Keratinocyte (primary cell): ENCODE data around the gene CNN3. TPM values are rescaled to one million over a fixed set of nuclear protein-coding genes. Genes with fewer than 3 reads are reported as not detected.

ENCODE experiments used
- DNase-seq: peaks from one replicate; pipeline ENCODE4 v3.0.0-alpha.2; 2011; ENCODE audit warnings: low read depth, missing footprints, low spot score
- FAIRE-seq: peaks from 2 replicates; lab custom pipeline; 2011; peaks lifted over from hg19 to GRCh38; lab: Jason Lieb, UNC
- H2AFZ ChIP-seq: 2 replicates; pipeline ENCODE4 v1.6.0; 2012; ENCODE audit warnings: low read length, control low read depth, inconsistent platforms; ENCODE audit not compliant: control insufficient read depth
- H3K27ac ChIP-seq: 2 replicates; pipeline ENCODE4 v1.5.1; 2011; ENCODE audit warnings: low read length; ENCODE audit not compliant: control insufficient read depth, insufficient read depth
- H3K27me3 ChIP-seq: 3 replicates; pipeline ENCODE4 v1.6.0; 2011; ENCODE audit warnings: low read length; ENCODE audit not compliant: control insufficient read depth, insufficient read depth; ENCODE audit errors: extremely low read depth
- H3K36me3 ChIP-seq, 2 experiments: 2 replicates in 1 of 2; 3 replicates in 1 of 2; pipeline ENCODE4 v1.5.1; 2011; ENCODE audit warnings: low read length in 2 of 2, mild to moderate bottlenecking in 1 of 2; ENCODE audit not compliant: control insufficient read depth in 2 of 2, insufficient read depth in 2 of 2; ENCODE audit errors: extremely low read depth in 1 of 2
- H3K4me1 ChIP-seq: 3 replicates; pipeline ENCODE4 v1.5.1; 2011; ENCODE audit warnings: low read length; ENCODE audit not compliant: control insufficient read depth, insufficient read depth; ENCODE audit errors: extremely low read depth
- H3K4me2 ChIP-seq: 3 replicates; pipeline ENCODE4 v1.6.0; 2011; ENCODE audit warnings: low read depth, low read length; ENCODE audit not compliant: control insufficient read depth, insufficient read depth; ENCODE audit errors: extremely low read depth
- H3K4me3 ChIP-seq, 3 experiments: fragments of 200-600 bp in 1 of 3; sonication (generic) in 1 of 3; 2 replicates in 2 of 3; 3 replicates in 1 of 3; pipeline ENCODE4 v1.5.1; 2011 to 2016; ENCODE audit warnings: low read length in 3 of 3, mild to moderate bottlenecking in 3 of 3, control low read depth in 2 of 3, inconsistent platforms in 1 of 3, low read depth in 1 of 3, mixed read lengths in 1 of 3, mixed run types in 1 of 3, moderate library complexity in 1 of 3; ENCODE audit not compliant: control insufficient read depth in 2 of 3, insufficient read depth in 2 of 3; ENCODE audit errors: extremely low read depth in 1 of 3
- H3K79me2 ChIP-seq: 2 replicates; pipeline ENCODE4 v1.6.0; 2012; ENCODE audit warnings: low read length; ENCODE audit not compliant: control insufficient read depth, insufficient read depth
- H3K9ac ChIP-seq: 3 replicates; pipeline ENCODE4 v1.6.0; 2011; ENCODE audit warnings: low read length; ENCODE audit not compliant: control insufficient read depth, insufficient read depth; ENCODE audit errors: extremely low read depth
- H3K9me1 ChIP-seq: 3 replicates; pipeline ENCODE4 v1.6.0; 2011; ENCODE audit warnings: low read length; ENCODE audit not compliant: control insufficient read depth, insufficient read depth; ENCODE audit errors: extremely low read depth
- H3K9me3 ChIP-seq: 2 replicates; pipeline ENCODE4 v1.5.1; 2012; ENCODE audit warnings: low read depth, low read length; ENCODE audit not compliant: control insufficient read depth
- H4K20me1 ChIP-seq: 3 replicates; pipeline ENCODE4 v1.6.0; 2011; ENCODE audit warnings: low read length; ENCODE audit not compliant: control insufficient read depth, insufficient read depth; ENCODE audit errors: extremely low read depth
- EZH2 ChIP-seq: IDR thresholded peaks from one replicate; pipeline ENCODE4 v1.6.1; 2012; ENCODE audit warnings: inconsistent platforms, mild to moderate bottlenecking, low read length, moderate library complexity
- dilution Hi-C: fragments of 300-500 bp; cut with MboI; formaldehyde crosslinking; loops from one replicate; pipeline ENCODE4 v1.7.0; 2020; ENCODE audit warnings: low sequenced_read_pairs; ENCODE audit not compliant: extremely low pct_ligation_motif_present
- polyA plus RNA-seq, 5 experiments: library from polyadenylated mRNA; depleted of rRNA in 3 of 5; stranded (reverse) in 3 of 5; stranded (forward) in 1 of 5; unstranded in 1 of 5; fragments of >200 nt; gene quantifications; 1 replicate in 1 of 5; 2 replicates in 3 of 5; 3 replicates in 1 of 5; pipeline versions ENCODE4 v1.2.1 to v1.2.3, GENCODE V29; 2011 to 2012; ENCODE audit warnings: missing spikeins in 2 of 5, low read depth in 1 of 5, low replicate concordance in 1 of 5
- TF ChIP-seq, protein P1 (sequence below), 3 experiments: IDR thresholded peaks in 1 of 3; conservative IDR thresholded peaks in 1 of 3; optimal IDR thresholded peaks in 1 of 3; 2 replicates in 2 of 3; 3 replicates in 1 of 3; pipeline versions ENCODE3 to v1.5.1; 2011; ENCODE audit warnings: low read length in 3 of 3, mild to moderate bottlenecking in 3 of 3, moderate library complexity in 2 of 3, control low read depth in 1 of 3, inconsistent platforms in 1 of 3; ENCODE audit not compliant: insufficient read depth in 2 of 3; ENCODE audit errors: extremely low read depth in 1 of 3

The CNN3 gene
- polyA plus RNA-seq, 1 donor (not counting 4 experiments of a cell fraction or from before 2014, with no cell fraction given), result 119 TPM

DNA sequence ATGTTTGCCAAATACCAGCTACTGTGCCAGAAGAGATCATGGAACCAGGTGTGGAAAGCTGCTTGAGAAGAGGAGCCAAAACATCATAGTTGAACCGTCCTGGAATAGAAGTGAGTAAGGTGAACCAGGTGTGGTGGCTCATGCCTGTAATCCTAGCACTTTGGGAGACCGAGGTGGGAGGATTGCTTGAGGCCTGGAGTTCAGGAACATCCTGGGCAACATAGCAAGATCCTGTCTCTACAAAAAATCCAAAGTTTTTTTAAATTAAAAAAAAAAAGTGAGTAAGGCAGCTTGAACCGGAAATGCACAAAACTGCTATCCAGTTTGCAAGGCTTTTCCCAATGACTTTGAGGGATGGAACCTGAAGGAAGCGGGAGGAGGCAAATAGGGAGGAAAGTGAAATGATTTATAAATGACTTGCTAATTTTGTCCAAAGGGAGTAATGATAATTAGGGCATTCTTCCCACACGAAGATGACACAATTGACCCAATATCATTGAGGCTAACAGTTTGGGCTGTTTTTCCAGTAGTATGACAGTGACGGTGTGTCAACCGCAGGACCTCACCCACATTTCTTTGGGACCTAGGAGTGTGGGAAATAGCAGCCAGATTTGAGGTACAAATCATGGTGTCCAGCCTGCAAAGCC is 1.5 kb upstream of the CNN3 start:
- no peak overlapping the region for H3K4me2 ChIP-seq
- no peak overlapping the region for H3K9ac ChIP-seq
- peaks cover 15% of the 10 kb centered on the region for H3K4me1 ChIP-seq
- no peaks in the 10 kb centered on the region for H4K20me1 ChIP-seq
- TF ChIP-seq EZH2, result no peak
- TF ChIP-seq, protein P1, sequence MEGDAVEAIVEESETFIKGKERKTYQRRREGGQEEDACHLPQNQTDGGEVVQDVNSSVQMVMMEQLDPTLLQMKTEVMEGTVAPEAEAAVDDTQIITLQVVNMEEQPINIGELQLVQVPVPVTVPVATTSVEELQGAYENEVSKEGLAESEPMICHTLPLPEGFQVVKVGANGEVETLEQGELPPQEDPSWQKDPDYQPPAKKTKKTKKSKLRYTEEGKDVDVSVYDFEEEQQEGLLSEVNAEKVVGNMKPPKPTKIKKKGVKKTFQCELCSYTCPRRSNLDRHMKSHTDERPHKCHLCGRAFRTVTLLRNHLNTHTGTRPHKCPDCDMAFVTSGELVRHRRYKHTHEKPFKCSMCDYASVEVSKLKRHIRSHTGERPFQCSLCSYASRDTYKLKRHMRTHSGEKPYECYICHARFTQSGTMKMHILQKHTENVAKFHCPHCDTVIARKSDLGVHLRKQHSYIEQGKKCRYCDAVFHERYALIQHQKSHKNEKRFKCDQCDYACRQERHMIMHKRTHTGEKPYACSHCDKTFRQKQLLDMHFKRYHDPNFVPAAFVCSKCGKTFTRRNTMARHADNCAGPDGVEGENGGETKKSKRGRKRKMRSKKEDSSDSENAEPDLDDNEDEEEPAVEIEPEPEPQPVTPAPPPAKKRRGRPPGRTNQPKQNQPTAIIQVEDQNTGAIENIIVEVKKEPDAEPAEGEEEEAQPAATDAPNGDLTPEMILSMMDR (optimal IDR thresholded peaks at IDR 0.05 in 1 of 3, IDR thresholded peaks at IDR 0.05 in 1 of 3, conservative IDR thresholded peaks at IDR 0.05 in 1 of 3; ENCODE audit: extremely low read depth in 1 of 3, insufficient read depth in 2 of 3, low read length in 3 of 3), result no peak
- no peaks in the 10 kb centered on the region for H3K9me3 ChIP-seq
- no peaks in the 10 kb centered on the region for H3K27me3 ChIP-seq
- no peak overlapping the region for H2AFZ ChIP-seq
- dilution Hi-C loops, result no loop called here
- FAIRE-seq (no peak), DNase-seq (no peak)
- H3K9me1 ChIP-seq, result no peaks in the 10 kb centered on the region
- H3K79me2 ChIP-seq, result peaks cover 27% of the 10 kb centered on the region
- peaks cover 0 to 7% of the 10 kb centered on the region in 2 experiments for H3K36me3 ChIP-seq
- H3K4me3 ChIP-seq, result no peak overlapping the region
- no peak overlapping the region for H3K27ac ChIP-seq

DNA sequence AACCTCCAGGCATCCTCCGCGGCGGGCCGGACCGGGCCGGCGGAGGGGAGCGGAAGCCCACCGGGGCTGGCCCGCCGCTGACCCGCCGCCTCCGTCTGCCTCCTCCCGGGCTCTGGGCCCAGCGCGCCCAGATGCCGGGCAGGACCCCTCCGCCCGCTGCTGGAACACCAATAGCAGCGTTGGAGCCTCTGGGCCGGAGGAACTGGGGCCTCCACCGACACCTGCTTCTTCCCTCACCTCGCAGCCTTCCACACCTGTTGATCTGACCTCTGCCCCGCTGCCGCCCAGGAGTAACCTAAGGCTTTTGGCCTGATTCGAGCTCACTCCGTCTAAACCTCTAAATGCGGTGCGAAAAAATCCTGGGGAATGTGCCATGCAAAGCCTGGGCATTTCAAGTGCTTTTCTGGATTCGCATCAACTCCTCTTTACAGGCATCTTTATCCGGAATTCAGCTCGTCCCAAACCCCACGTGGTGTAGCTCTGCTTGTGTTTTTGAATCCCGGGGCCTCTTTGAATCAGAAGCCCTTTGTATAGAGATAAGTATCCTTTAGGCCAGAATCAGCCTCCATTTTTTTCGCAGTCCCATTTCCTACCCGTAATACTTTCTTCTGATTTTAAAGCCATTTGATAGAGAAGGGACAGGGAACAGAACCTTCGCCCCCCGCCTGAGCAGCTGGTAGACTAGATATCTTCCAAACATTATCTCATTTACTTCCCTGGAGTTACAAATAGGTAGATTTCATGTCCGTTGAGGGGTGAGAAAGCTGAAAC is 680 bp upstream of the CNN3 start:
- no peaks in the 10 kb centered on the region for H4K20me1 ChIP-seq
- H3K9me3 ChIP-seq, result no peaks in the 10 kb centered on the region
- no peak overlapping the region for H3K4me3 ChIP-seq
- no peaks in the 10 kb centered on the region for H3K9me1 ChIP-seq
- H3K4me1 ChIP-seq, result peaks cover 15% of the 10 kb centered on the region
- no peaks in the 10 kb centered on the region for H3K27me3 ChIP-seq
- dilution Hi-C loops, result no loop called here
- TF ChIP-seq EZH2, result no peak
- TF ChIP-seq, protein P1 (optimal IDR thresholded peaks at IDR 0.05 in 1 of 3, IDR thresholded peaks at IDR 0.05 in 1 of 3, conservative IDR thresholded peaks at IDR 0.05 in 1 of 3; ENCODE audit: extremely low read depth in 1 of 3, insufficient read depth in 2 of 3, low read length in 3 of 3), result no peak
- FAIRE-seq (no peak), DNase-seq (no peak)
- H3K27ac ChIP-seq, result no peak overlapping the region
- H3K9ac ChIP-seq, result no peak overlapping the region
- H3K79me2 ChIP-seq, result peaks cover 36% of the 10 kb centered on the region
- H3K36me3 ChIP-seq, result peaks cover 0 to 7% of the 10 kb centered on the region in 2 experiments
- H3K4me2 ChIP-seq, result no peak overlapping the region
- H2AFZ ChIP-seq, result no peak overlapping the region
